IPS DF 6.9 (cell line): ENCODE measurements around the gene PSMG2.

Experiments used
- DNase-seq: peaks from one replicate; pipeline ENCODE4 v3.0.0-alpha.2; 2013; ENCODE audit warnings: low read depth, low spot score
- H3K27ac ChIP-seq: one replicate; pipeline ENCODE4 v1.5.1; 2013; ENCODE audit warnings: low read length, control low read depth
- H3K27me3 ChIP-seq: 2 replicates; pipeline ENCODE4 v1.6.1; 2013; ENCODE audit warnings: mild to moderate bottlenecking, low read length; ENCODE audit not compliant: control insufficient read depth, insufficient read depth
- H3K36me3 ChIP-seq: 2 replicates; pipeline ENCODE4 v1.6.1; 2013; ENCODE audit warnings: low read length; ENCODE audit not compliant: control insufficient read depth, insufficient read depth
- H3K4me1 ChIP-seq: 2 replicates; pipeline ENCODE4 v1.6.1; 2013; ENCODE audit warnings: low read length; ENCODE audit not compliant: control insufficient read depth, insufficient read depth
- H3K4me3 ChIP-seq: 2 replicates; pipeline ENCODE4 v1.5.1; 2013; ENCODE audit warnings: mild to moderate bottlenecking, low read length
- H3K9me3 ChIP-seq: 2 replicates; pipeline ENCODE4 v1.6.1; 2013; ENCODE audit warnings: low read length, inconsistent platforms; ENCODE audit not compliant: control insufficient read depth, insufficient read depth
- WGBS: extraction: QIAGEN DNeasy Blood & Tissue Kit; methylation state at CpG from one replicate; pipeline ENCODE4 v1.1.7; 2013; ENCODE audit warnings: mixed read lengths, missing lambda C conversion rate; ENCODE audit not compliant: insufficient read length, insufficient coverage; 5-methylcytosine and 5-hydroxymethylcytosine counted together

Gene PSMG2

GRCh38 chr18:12773369-12773768, 70.5 kb downstream of the PSMG2 start:
- Histone ChIP-seq H3K4me1 (peaks cover 1% of the 10 kb centered on the region; the same call in 1 of the 2 replicates), H3K27ac (no peak overlapping the region), H3K27me3 (no peaks in the 10 kb centered on the region), H3K36me3 (no peaks in the 10 kb centered on the region), H3K9me3 (no peaks in the 10 kb centered on the region), H3K4me3 (no peak overlapping the region)
- WGBS = no CpG with 5 or more reads among the region's 5 CpGs
- no peak for DNase-seq

GRCh38 chr18:12774982-12775381, 72.1 kb downstream of the PSMG2 start:
- Histone ChIP-seq H3K36me3 (no peaks in the 10 kb centered on the region), H3K4me1 (peaks cover 1% of the 10 kb centered on the region; the same call in 1 of the 2 replicates), H3K27ac (no peak overlapping the region), H3K27me3 (no peaks in the 10 kb centered on the region), H3K9me3 (no peaks in the 10 kb centered on the region), H3K4me3 (no peak overlapping the region)
- no CpG with 5 or more reads among the region's 9 CpGs for WGBS
- no peak for DNase-seq
